HG02623 (cell line): ENCODE data around the gene SIVA1.
A peak's percentile ranks its signal among the peaks of the same experiment; 100 is the strongest.

Source experiments
- ATAC-seq: cut with Tn5 transposase; IDR thresholded peaks from one replicate; pipeline ENCODE4 v1.9.1; 2021; ENCODE audit warnings: moderate library complexity; ENCODE audit not compliant: unreplicated experiment

The SIVA1 gene

DNA sequence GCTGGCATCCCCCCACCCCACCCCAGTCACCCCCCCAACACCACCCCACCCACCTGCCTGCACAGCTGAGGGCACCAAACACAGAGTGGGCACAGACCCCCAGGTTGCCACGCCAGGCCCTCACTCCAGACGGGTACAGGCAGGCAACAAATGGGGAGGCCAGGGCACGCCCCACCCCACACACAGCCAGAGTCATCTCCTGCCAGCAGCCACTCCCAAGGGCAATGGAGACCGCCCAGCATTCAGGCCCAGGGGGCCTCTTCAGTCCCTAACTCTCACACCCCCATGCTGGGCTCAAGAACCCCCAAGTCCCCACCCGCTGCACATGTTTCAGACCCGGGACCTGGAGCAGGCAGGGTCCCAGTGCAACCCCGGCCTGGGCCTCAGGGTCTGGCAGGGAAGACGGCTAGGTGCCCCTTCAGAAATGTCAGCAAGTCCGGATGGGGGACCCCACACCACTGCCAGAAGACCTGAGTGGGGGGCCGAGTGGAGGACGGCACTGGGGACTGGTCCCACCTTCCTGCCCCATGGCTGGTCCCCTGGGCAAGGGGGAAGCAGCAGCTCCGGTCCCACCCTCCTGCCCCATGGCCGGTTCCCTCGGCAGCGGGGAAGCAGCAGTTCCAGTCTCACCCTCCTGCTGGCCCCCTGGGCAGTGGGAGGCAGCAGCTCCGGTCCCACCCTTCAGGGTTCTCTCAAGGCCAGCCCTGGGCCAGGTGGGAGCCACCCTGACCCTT is 30.7 kb downstream of the SIVA1 start:
- no peak for ATAC-seq

DNA sequence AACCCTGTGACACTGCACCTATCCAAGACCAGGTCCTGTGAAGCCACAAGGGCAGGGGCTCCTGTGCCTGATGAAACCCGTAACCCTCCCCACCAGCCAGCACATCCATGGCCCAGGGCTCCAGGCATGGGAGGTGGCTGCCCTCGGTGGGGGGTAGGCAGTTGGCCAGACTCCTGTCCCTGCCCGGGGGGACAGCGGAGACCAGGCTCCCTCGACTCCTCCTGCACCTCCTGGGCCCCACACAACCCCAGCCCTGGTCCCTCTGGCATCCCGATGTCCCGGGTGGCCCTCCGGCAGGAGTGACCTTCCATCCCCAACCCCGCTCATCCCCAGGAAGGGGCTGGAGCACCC is 31.2 kb downstream of the SIVA1 start:
- no peak for ATAC-seq

DNA sequence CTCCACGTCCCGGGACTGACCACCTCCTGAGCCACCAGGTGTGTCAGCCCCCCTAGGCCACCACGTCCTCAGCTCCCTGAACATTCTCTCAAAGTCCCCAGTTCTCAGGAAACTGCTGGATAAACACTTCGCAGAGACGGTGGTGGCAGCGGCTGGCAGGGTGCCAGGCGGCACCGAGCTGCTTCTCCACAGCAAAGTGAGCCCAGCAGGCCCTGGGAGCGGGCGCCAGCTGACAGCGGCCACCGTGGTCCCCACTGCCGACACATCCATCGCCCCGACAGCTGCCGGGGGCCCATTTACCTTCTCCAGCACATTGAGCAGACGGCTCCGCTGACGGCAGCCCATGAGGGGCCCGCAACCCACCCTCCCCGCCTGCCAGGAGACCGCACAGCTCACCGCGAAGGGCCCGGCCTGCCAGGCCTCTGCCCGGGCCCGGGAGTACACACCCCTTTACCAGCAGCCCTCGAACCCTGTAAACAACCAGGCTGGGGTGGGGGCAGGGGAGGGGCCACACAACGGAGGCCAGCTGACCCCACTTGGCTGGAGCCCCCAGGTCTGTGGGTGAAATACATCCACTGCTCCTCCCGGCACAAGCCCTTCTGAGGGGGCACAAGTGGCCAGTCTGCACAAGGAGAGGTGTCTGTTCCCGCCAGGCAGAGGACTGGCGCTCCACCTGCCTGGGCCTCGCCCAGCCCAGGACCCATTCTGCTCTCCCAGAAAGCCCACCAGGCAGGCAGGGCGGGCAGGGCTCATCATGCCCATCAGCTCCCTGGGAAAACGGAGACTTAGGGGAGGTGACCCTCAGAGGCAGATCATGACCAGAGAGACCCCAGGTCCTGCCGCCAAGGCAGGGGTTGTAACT is 32.1 kb downstream of the SIVA1 start:
- ATAC-seq, result no peak

DNA sequence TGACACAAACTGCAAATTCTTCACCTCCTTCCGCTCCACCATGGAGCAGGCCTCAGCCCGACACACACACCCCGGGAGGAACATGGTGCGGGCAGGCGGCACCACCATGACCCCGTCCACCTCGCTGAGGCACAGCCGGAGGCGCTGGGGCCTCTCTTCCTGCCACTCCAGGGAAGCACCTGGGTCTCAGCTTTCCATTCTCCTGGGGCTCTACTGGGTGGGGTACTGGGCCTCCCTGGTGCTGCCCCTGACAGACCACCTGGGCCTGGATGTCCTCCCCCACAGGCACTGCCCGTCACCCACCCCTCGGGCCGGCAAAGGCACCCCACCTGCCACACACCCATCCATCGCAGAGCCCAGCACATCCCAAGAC is 32.7 kb downstream of the SIVA1 start:
- no peak for ATAC-seq

DNA sequence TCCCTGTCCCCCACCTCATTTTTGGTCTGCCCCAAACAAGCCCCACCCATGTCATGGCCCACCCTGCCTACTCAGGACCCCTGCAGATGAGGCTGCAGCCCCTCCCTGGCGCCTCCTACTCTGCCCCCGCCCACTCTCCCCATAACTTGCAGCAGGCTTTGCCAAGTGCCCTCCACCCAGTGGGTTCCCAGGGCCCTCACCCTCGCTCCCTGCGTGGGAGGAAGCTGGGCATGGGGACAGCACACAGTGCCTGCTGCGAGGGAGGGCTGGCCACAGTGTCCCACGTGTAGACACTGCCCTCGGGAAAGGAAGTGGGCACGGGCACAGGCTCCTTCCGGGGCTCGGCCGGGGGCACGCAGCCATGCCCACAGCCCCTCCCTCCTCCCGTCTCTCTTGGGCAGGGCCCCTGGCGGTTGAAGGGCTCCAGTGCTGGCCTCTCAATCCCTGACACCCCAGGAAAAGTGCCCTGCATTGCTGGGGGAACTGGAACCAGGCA is 33.2 kb downstream of the SIVA1 start:
- ATAC-seq, result no peak

DNA sequence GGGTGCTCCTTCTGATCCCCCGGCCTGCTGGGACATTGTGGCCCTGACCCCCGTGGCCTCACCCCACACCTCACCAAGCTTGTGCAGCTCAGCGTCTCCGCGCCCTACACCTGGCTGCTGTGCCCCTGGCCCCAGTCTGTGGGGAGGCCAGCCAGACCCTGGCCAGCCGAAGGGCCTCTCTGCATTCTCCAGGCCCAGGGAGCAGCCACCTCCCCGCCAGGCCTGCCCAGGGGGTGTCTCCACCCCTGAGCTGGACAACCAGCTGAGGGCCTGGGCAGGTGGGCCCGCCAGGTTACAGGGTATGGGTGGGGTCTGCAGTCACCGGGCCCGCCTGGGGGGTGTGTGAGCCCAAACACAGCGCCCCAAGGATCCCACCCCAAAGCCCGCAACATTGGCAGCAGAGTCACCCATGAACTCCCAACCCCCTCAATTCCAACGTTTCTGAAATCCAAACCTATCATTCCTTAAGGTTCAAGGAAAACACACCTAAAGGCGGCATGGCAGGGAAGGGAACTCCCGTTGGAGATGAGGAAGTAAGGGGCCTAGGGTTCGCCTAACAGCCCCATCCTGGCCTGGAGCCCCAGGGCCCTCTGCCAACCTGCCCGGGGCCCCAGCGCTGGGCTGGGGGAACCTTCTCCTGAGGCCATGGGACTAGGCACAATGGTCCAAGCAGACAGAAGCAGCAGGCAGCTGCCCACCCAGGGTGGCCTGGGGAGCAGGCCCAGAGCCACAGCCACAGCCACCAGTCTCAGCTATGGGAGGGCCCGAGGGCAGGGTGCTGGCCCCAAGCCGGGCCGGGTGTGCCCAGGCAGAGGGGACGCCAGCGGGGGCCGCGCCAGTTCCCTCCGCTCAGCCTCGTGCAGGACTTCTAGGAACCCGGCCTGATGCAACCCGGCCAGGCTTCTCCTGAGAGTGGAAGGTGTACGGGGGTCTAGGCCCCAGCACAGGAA is 34.1 kb downstream of the SIVA1 start:
- ATAC-seq, result no peak

DNA sequence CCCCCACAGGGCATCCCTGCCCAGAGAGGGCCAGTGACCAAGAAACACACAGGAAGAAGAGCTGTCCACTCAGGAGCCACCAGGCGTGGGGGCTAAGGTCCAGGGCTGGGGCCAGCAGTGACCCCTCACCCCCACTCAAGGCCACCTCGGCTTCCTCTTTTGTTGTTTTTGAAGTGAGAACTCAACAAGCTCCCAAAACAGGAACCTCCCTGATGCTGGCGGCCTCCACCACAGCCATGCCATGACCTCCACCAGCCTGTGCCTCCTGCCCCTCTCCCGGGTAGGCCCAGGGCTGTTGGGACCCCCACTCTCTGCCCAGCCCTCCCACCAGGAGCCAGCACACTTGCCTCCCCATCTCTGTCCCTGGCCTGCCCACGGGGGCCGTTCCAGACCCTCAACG is 34.8 kb downstream of the SIVA1 start:
- ATAC-seq, result no peak

DNA sequence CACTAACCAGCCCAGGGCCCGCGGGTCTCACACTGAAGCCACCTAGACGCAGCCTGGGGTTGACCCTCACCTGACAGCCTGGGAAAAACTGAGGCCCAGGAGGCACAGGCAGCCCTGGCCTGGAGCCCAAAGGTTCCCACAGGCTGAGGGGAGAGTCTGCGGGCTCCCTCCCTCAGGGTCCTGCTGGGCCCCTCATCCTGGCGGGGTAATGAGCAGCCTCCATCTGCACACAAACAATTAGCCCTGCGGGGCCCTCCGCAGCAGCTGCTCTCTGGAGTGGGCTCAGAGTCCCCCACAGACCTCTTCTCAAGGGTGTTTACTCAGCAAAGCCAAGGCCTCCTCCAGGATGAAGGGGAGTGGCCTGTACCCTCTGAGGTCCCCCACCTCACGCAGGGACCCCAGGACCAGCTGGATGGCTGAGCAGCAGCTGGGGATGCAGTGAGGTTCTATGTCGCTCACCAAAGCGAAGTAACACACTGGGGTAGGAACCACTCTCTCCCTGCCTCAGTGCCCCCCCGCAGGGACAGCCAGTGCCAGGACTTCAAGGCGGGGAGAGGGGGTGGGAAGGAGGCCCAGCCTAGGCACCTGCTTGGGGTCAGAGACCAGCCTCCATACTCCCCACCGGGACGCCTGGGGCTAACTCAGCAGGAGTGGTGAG is 35.3 kb downstream of the SIVA1 start:
- ATAC-seq, result no peak

DNA sequence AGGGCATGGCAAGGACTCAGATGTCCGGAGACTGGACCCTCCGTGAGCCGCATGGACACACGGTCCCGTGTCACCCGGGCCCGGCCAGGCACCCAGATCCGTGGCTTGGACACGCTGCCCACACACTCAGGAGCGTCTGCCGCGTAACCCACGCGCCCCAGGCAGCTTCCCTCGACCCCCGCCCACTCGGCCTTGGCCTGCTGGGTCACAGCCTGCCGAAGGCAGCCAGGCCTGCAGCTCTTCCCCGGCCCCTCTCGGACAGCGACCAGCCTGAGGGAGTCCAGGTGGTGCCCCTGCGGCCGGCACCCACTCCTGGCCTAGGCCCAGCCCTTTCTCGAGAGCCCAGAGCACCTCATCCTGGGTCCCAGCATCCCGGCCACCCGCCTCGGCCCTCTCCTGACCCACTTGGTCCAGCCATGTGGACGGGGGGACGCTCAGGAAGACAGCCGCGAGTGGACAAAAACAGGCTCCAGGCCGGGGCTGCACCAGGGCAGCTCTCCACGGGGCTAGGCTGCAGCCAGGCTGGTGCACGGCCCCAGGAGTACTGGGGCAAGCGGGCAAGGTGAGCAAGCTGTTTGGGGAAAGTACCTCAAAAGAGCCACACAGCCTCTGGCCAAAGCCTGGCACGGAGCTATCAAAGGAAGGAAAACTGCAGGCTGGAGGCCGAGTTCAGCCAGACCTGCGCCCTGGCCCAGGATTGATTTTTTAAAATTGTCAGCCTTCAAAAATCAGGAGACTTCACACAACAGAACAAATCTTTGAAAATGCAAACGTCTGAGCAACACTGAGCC is 36.1 kb downstream of the SIVA1 start:
- no peak for ATAC-seq

DNA sequence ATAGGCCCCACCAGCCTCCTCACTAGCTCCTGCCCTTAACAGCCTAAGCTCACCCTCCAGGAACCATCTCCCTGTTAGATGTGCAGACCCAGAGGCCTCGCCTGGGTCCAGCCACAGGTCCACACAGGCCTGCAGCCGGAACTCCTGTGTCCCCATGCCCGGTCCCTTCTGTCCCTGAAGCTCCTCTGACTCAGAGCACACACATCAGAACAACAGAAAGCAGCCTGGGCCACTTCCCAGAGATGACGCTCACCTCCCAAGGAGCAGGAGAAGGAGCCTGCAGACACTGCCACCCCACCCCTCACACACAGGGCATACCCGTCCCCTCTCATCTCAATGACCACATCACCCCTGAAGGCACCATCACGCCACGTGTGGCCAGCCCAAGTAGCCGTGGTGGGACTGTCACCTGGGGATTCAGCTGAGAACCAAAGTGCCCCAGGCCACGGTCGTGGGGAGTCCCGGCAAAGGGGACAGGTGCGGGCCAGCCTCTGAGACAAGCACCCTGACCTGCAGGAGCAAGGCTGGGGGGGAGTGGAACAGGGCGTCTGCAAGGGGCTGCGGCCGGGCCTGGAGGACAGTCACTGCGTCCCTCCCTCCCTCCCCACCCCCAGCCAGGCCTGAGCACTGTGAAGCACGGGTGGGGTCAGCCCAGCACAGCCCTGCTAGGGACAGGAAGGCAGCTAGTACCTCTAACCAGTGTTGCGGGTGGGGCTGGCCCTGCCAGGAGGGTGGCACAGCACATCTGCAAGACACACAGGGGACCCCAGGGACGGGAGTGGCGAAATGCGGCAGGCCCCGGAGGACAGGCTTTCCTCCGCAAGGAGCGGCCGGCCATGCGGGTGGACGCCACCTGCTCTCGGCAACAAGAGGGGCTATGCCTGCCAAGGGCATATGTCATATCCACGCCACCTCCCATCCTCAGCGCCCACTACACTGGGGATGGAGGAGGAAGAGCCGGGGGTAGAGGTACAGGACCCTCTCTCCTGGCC is 37.1 kb downstream of the SIVA1 start:
- no peak for ATAC-seq

DNA sequence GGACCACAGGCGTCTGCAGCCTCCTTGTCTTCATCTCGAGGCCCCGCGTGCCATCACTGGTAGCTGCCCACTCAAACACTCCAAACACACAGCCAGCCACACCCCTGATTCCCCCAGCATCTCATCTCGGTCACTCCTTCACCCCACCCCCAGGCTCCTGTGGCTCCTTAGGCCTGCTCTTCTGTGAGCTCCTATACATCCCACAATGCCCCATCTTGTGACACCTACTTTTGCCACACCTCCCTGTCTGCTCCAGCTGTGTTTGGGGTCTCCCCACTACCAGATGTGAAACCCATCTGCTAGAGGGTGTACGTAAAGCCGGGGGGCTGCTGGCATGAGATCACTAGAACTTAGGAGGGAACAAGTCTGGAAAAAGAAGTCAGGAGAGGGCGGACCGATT is 38.5 kb downstream of the SIVA1 start:
- no peak for ATAC-seq

DNA sequence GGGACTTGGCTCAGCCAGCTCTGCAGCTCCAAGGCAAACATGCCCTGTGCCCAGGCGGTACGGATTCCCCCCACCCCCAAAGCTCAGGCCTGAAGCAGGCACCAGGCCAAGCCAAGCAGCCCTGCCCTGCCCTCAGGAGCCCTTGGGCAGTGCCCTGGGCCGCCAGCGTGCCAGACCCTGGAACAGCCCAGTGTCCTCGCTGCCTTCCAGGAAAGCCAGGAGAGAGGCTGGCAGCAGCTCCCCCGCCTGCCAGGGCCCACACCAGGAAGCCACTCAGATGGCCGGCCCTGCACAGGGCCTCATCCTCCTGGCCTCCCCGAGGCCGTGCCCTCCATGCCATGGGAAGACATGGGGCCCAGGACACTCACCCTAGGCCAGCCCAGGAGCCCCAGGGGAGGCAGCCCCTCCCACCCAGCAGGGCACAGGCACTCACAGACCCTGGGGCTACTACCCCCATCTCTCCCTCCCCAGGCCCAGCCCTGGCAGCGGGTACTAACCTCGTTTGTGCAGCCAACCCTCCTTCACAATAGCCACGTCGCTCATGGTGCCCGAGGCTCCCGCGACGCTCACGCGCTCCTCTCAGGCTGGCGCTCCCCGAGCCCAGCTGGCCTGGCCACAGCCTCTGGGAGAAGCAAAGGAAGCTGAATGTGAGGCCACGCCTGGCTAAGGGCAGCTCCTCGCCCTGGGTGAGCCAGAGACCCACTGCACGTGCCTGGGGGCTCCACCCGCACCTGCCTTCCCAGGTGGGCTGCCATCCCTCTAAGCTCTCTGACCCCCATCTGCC is 39.3 kb downstream of the SIVA1 start:
- no peak for ATAC-seq

DNA sequence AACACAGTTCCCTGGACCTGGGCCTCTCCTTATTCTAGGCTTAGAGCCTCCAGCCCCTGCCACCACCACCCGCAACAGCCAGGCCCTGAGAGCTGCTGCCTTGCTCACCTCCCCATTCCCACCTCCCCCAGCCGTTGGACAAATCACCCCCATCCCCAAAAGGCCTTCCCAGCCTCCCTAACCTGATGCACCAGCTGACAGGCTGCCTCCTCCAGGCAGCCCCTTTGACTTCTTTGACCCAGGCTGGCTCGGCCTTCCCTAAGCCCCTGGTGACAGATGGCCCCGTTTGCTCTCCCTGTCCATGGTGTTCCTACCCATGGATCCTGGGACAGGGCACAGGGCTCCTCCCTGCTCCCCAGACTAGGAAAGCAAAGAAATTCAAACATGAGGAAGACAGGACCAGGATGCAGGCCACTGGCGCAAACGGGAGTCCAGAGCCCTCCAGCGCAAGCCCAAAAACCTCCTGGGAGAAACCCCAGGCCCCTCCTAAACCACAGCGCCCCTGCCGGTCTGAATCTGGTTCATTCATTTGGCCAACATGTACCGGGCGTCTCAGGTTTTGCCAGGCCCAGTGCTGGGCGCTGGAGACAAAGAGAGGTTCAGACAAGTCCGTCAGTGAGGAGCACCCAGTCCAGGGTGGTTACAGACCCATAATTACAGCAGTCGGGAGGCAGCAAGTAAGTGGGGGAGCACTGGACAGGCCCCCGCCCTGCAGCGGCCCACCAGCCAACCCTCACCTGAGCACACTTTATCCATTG is 40.2 kb downstream of the SIVA1 start:
- no peak for ATAC-seq

DNA sequence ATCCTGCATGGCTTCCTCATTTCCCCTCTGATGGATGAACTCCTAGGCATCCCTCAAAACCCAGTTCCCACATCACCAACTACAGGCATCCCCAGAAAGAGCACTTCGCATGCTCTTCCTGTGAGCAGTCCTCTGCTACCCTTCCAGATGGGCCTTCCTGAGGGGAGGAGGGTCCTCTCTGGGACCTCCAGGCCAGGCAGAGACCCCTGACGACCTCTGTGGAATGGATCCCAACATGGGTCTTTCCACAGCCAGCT is 40.7 kb downstream of the SIVA1 start:
- no peak for ATAC-seq

DNA sequence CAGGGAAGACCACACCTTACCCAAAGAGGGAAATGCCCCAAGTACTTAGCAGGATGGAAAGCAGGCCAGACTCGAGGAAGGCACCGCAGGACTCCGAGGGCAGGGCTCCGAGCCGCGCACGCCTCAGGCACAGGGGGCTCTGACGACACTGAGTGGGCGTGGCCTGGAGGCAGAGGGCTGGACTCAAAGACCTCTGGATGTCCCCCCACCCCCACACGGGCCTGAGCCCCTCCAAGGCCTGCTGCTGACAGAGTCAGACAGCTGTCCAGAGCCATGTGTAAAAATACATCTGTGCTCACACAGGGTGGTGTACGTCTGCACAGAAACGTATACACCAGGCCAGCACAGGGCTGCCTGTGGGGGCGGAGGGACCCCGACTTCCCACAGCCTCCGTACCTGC is 41.2 kb downstream of the SIVA1 start:
- ATAC-seq, result no peak

DNA sequence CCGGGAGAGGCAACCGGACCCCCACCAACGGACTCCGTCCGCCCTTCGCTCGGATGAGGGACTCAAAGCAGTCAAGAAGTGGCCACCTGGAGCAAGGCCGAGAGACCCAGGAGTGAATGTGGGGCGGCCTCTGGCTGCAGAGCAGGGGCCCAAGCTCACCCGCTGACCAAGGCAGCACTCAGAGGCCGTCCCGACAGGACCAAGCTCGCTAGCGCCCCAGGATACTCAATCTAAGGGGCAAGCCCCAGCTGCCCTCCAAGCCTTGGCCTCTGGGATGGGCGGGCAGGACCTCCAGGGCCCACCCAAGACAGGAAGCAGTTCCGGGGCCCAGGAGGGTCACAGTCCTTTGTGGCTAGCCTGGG is 41.7 kb downstream of the SIVA1 start:
- no peak for ATAC-seq

DNA sequence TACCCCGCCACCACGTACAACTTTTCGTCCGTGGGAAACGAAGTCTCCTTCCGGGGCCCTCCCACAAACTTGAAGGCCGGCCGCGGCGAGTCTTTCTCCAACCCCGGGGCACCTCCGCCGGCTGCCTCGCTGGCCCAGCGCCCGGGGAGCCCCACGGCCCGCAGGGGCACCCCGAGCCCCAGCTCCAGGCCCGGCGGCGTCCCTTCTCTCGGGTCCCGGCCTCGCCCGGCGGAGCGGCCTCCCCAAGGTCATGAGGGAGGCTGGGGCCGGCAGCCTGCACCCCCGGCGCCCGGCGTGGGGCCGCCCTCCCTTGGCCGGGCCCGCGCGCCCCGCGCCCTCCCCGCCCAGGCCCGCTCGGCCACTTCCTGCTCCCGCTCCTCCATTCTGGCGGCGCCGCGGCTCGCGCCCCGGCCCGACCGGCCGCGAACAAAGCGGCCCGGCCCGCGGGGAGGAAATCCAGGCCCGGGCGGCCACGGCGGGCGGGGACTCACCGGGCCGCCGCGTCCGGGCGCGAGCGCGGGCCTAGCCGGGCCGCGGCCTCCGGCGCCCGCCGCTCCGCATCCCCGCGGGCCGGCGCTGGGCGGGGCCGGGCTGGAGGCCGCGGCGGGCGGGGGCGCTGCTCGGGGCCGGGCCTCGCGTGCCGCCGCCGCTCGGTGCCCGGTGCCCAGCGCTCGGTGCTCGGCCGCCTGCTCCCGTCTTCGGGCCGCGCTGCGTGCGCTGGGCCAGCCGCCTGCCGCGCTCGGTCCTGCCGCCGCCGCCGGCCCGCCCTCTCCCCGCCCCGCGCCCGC is 42.2 kb downstream of the SIVA1 start, which contains the start of gene AKT1:
TSS of gene AKT1 (minus strand) at position 756 of the 788 bp plus-strand sequence. CDS start 3,105 bp downstream, outside the sequence.
- ATAC-seq, result peak; percentile 28
